Naive thymus-derived CD8-positive, alpha-beta T cell (primary cell): ENCODE measurements around the gene UBE2E2. TPM values are rescaled to one million over a fixed set of nuclear protein-coding genes. Genes with fewer than 3 reads are reported as not detected.
"Not testable (repeated sequence)": the region's sequence is repeated elsewhere in the genome, so short reads cannot be mapped to it uniquely, and the experiment has no call there.

Source experiments
- ATAC-seq, 2 donors: fragments of 150-1000 bp; cut with Tn5 transposase in 1 of 2; sonication (Bioruptor Pico), chemical (Tn5 transposase) in 1 of 2; 1 replicate in 1 of 2; 2 replicates in 1 of 2; pipeline ENCODE4 v1.10.0; 2021; ENCODE audit warnings: mild to moderate bottlenecking in 2 of 2, moderate library complexity in 2 of 2
- POLR2A ChIA-PET: fragments of 350-600 bp; sonication (Branson Sonifier 250); formaldehyde crosslinking; loops from one replicate; lab custom pipeline; 2021; ENCODE audit warnings: antibody characterized with exemption; lab: Charles Lee
- DNase-seq, 10 donors: peaks; one replicate each; pipeline versions ENCODE4 v3.0.0 to v3.0.0-alpha.2; 2020 to 2022
- H3K27ac Mint-ChIP-seq, 10 donors: one replicate each; pipeline ENCODE4 v1.8.0; 2020 to 2022; ENCODE audit warnings: mild to moderate bottlenecking in 10 of 10, mixed read lengths in 10 of 10, moderate library complexity in 4 of 10, inconsistent platforms in 1 of 10
- H3K27me3 Mint-ChIP-seq, 5 donors: one replicate each; pipeline ENCODE4 v1.8.0; 2021 to 2022; ENCODE audit warnings: mixed read lengths in 5 of 5
- H3K36me3 Mint-ChIP-seq, 3 donors: one replicate each; pipeline ENCODE4 v1.8.0; 2020 to 2022; ENCODE audit warnings: mixed read lengths in 3 of 3, mild to moderate bottlenecking in 2 of 3, inconsistent platforms in 1 of 3
- H3K4me1 Mint-ChIP-seq, 4 donors: one replicate each; pipeline ENCODE4 v1.8.0; 2021 to 2022; ENCODE audit warnings: mixed read lengths in 4 of 4
- H3K4me3 Mint-ChIP-seq, 10 donors: one replicate each; pipeline ENCODE4 v1.8.0; 2020 to 2022; ENCODE audit warnings: mild to moderate bottlenecking in 10 of 10, mixed read lengths in 10 of 10, moderate library complexity in 6 of 10, inconsistent platforms in 1 of 10
- H3K9me3 Mint-ChIP-seq, 9 donors: one replicate each; pipeline ENCODE4 v1.8.0; 2020 to 2022; ENCODE audit warnings: mixed read lengths in 9 of 9, mild to moderate bottlenecking in 3 of 9, inconsistent platforms in 1 of 9, moderate library complexity in 1 of 9
- polyA plus RNA-seq, 3 donors: library from polyadenylated mRNA; unstranded; fragments of 300-500 nt; fragmentation: Illumina TruSeq; gene quantifications; one replicate each; pipeline ENCODE4 v1.2.3, GENCODE V29; 2021
- total RNA-seq, 8 experiments: library from RNA in 2 of 8; stranded (reverse) in 2 of 8; gene quantifications; one replicate each; pipeline ENCODE4 v1.2.3 and lab custom pipeline; 2021 to 2026

UBE2E2 gene
- total and polyA plus RNA-seq, 5 experiments from 2014 or later = 12.5 to 19.6 (median 14.0) TPM

GRCh38 chr3:23607184-23607847, 404.2 kb downstream of the UBE2E2 start:
- Mint-ChIP-seq H3K4me1 (peaks cover 0 to 11% (median 4%) of the 10 kb centered on the region in 4 donors), H3K4me3 (no peak overlapping the region), H3K9me3 (no peaks in the 10 kb centered on the region), H3K36me3 (peaks cover 0 to 2% (median 0%) of the 10 kb centered on the region in 3 donors), H3K27ac (no peak overlapping the region), H3K27me3 (peaks cover 0 to 6% (median 0%) of the 10 kb centered on the region in 5 donors)
- POLR2A ChIA-PET = no interaction called here
- DNase-seq (no peak), ATAC-seq (no peak)

GRCh38 chr3:23608650-23609049, 405.5 kb downstream of the UBE2E2 start:
- peaks cover 0 to 2% (median 0%) of the 10 kb centered on the region in 3 donors for H3K36me3 Mint-ChIP-seq
- H3K4me1 Mint-ChIP-seq = peaks cover 0 to 14% (median 5%) of the 10 kb centered on the region in 4 donors
- POLR2A ChIA-PET = no interaction called here
- no peak overlapping the region for H3K4me3 Mint-ChIP-seq
- DNase-seq (no peak), ATAC-seq (no peak)
- no peaks in the 10 kb centered on the region for H3K9me3 Mint-ChIP-seq
- peaks cover 0 to 6% (median 0%) of the 10 kb centered on the region in 5 donors for H3K27me3 Mint-ChIP-seq
- H3K27ac Mint-ChIP-seq = no peak overlapping the region

- no peaks in the 10 kb centered on the region for H3K27me3 Mint-ChIP-seq
- peak overlapping the region in 5 of 10 donors; percentile 4 to 40 (median 23) for H3K4me3 Mint-ChIP-seq
- H3K9me3 Mint-ChIP-seq = peaks cover 0 to 6% (median 0%) of the 10 kb centered on the region in 9 donors
- H3K4me1 Mint-ChIP-seq = peaks cover 4 to 19% (median 11%) of the 10 kb centered on the region in 4 donors
- POLR2A ChIA-PET = no interaction called here
- peak overlapping the region in 1 of 10 donors; percentile 25 for H3K27ac Mint-ChIP-seq
- ATAC-seq (no peak), DNase-seq (no peak)
- H3K36me3 Mint-ChIP-seq = peaks cover 0 to 2% (median 0%) of the 10 kb centered on the region in 3 donors
Observed at GRCh38 chr3:23611737-23612295, 408.7 kb downstream of the UBE2E2 start.

GRCh38 chr3:23612296-23612891, 409.3 kb downstream of the UBE2E2 start:
- Mint-ChIP-seq H3K4me3 (peak overlapping the region in 5 of 10 donors; percentile 4 to 40 (median 23)), H3K9me3 (peaks cover 0 to 6% (median 0%) of the 10 kb centered on the region in 9 donors), H3K27ac (peak overlapping the region in 1 of 10 donors; percentile 25), H3K36me3 (peaks cover 0 to 2% (median 0%) of the 10 kb centered on the region in 3 donors), H3K27me3 (no peaks in the 10 kb centered on the region), H3K4me1 (peaks cover 4 to 25% (median 16%) of the 10 kb centered on the region in 4 donors)
- POLR2A ChIA-PET = no interaction called here
- ATAC-seq (no peak), DNase-seq (peak in 1 of 10 donors; percentile 5)

- Mint-ChIP-seq H3K27ac (no peak overlapping the region), H3K9me3 (peaks cover 0 to 18% (median 4%) of the 10 kb centered on the region in 9 donors), H3K27me3 (peaks cover 0 to 2% (median 0%) of the 10 kb centered on the region in 5 donors), H3K36me3 (peaks cover 0 to 5% (median 2%) of the 10 kb centered on the region in 3 donors), H3K4me1 (peaks cover 5 to 30% (median 20%) of the 10 kb centered on the region in 4 donors), H3K4me3 (no peak overlapping the region)
- POLR2A ChIA-PET = no interaction called here
- ATAC-seq = no peak
- no peak for DNase-seq
Observed at GRCh38 chr3:23615068-23615467, 411.9 kb downstream of the UBE2E2 start.

- Mint-ChIP-seq H3K27ac (peak overlapping the region in 1 of 10 donors; percentile 54), H3K9me3 (peaks cover 0 to 33% (median 8%) of the 10 kb centered on the region in 9 donors), H3K4me1 (peaks cover 5 to 16% (median 15%) of the 10 kb centered on the region in 4 donors), H3K36me3 (peaks cover 0 to 12% (median 6%) of the 10 kb centered on the region in 3 donors)
- DNase-seq, H3K4me3 Mint-ChIP-seq, POLR2A ChIA-PET, ATAC-seq, H3K27me3 Mint-ChIP-seq: not testable (repeated sequence)
Observed at GRCh38 chr3:23618475-23618874, 415.3 kb downstream of the UBE2E2 start.

- Mint-ChIP-seq H3K36me3 (peaks cover 0 to 20% (median 6%) of the 10 kb centered on the region in 3 donors), H3K4me1 (peaks cover 5 to 16% (median 15%) of the 10 kb centered on the region in 4 donors), H3K4me3 (no peak overlapping the region), H3K27me3 (peaks cover 0 to 8% (median 2%) of the 10 kb centered on the region in 5 donors), H3K9me3 (peaks cover 4 to 47% (median 19%) of the 10 kb centered on the region in 9 donors), H3K27ac (peak overlapping the region in 1 of 10 donors; percentile 6)
- POLR2A ChIA-PET = no interaction called here
- no peak for ATAC-seq
- no peak for DNase-seq
Observed at GRCh38 chr3:23619705-23620637, 416.8 kb downstream of the UBE2E2 start.

GRCh38 chr3:23620638-23621015, 417.5 kb downstream of the UBE2E2 start:
- ATAC-seq = no peak
- peaks cover 5 to 16% (median 15%) of the 10 kb centered on the region in 4 donors for H3K4me1 Mint-ChIP-seq
- POLR2A ChIA-PET = no interaction called here
- peaks cover 0 to 21% (median 8%) of the 10 kb centered on the region in 3 donors for H3K36me3 Mint-ChIP-seq
- H3K27ac Mint-ChIP-seq = peak overlapping the region in 2 of 10 donors; percentile 33 to 54
- peaks cover 0 to 8% (median 2%) of the 10 kb centered on the region in 5 donors for H3K27me3 Mint-ChIP-seq
- no peak for DNase-seq
- H3K9me3 Mint-ChIP-seq = peaks cover 4 to 53% (median 23%) of the 10 kb centered on the region in 9 donors
- no peak overlapping the region for H3K4me3 Mint-ChIP-seq

- Mint-ChIP-seq H3K36me3 (peaks cover 0 to 21% (median 6%) of the 10 kb centered on the region in 3 donors), H3K27ac (no peak overlapping the region), H3K4me1 (no peaks in the 10 kb centered on the region), H3K9me3 (peaks cover 0 to 40% (median 19%) of the 10 kb centered on the region in 9 donors), H3K27me3 (peaks cover 0 to 16% (median 3%) of the 10 kb centered on the region in 5 donors), H3K4me3 (no peak overlapping the region)
- ATAC-seq (no peak), DNase-seq (no peak)
- POLR2A ChIA-PET = no interaction called here
Observed at GRCh38 chr3:23623844-23624243, 420.7 kb downstream of the UBE2E2 start.

- POLR2A ChIA-PET = no interaction called here
- no peaks in the 10 kb centered on the region for H3K4me1 Mint-ChIP-seq
- no peak overlapping the region for H3K4me3 Mint-ChIP-seq
- DNase-seq (no peak), ATAC-seq (no peak)
- peaks cover 0 to 19% (median 6%) of the 10 kb centered on the region in 3 donors for H3K36me3 Mint-ChIP-seq
- H3K9me3 Mint-ChIP-seq = peaks cover 0 to 40% (median 19%) of the 10 kb centered on the region in 9 donors
- H3K27ac Mint-ChIP-seq = no peak overlapping the region
- H3K27me3 Mint-ChIP-seq = peaks cover 0 to 17% (median 4%) of the 10 kb centered on the region in 5 donors
Observed at GRCh38 chr3:23624305-23624704, 421.2 kb downstream of the UBE2E2 start.

GRCh38 chr3:23626442-23626841, 423.3 kb downstream of the UBE2E2 start:
- ATAC-seq (no peak), DNase-seq (no peak)
- POLR2A ChIA-PET = no interaction called here
- H3K4me1 Mint-ChIP-seq = peaks cover 0 to 2% (median 0%) of the 10 kb centered on the region in 4 donors
- H3K9me3 Mint-ChIP-seq = peaks cover 0 to 40% (median 15%) of the 10 kb centered on the region in 9 donors
- peaks cover 4 to 21% (median 7%) of the 10 kb centered on the region in 5 donors for H3K27me3 Mint-ChIP-seq
- no peak overlapping the region for H3K4me3 Mint-ChIP-seq
- no peak overlapping the region for H3K27ac Mint-ChIP-seq
- peaks cover 0 to 16% (median 6%) of the 10 kb centered on the region in 3 donors for H3K36me3 Mint-ChIP-seq
